Measurements from ENCODE around the gene MS4A14.
"Not testable (repeated sequence)": the region's sequence is repeated elsewhere in the genome, so short reads cannot be mapped to it uniquely, and the experiment has no call there.

MS4A14 gene

GRCh38 chr11:60376601-60377000 lies 19.7 kb upstream of the MS4A14 start:
- DNase-seq, result no peak
- in situ Hi-C loops (cut with HindIII; ENCODE audit: low pct_ligation_motif_present, low pct_unique_long_range_greater_than_20kb, low sequenced_read_pairs), result no loop called here

- in situ Hi-C loops (cut with HindIII; ENCODE audit: low pct_ligation_motif_present, low pct_unique_long_range_greater_than_20kb, low sequenced_read_pairs), result no loop called here
- no peak for DNase-seq
These were observed 18.7 kb upstream of the MS4A14 start for GRCh38 chr11:60377401-60378136.

GRCh38 chr11:60378354-60378753 lies 17.9 kb upstream of the MS4A14 start, which contains the start of gene MS4A7:
Gene MS4A7 (plus strand): TSS chr11:60378532. CDS start chr11:60383142, 4,610 bp downstream.
- in situ Hi-C loops (cut with HindIII; ENCODE audit: low pct_ligation_motif_present, low pct_unique_long_range_greater_than_20kb, low sequenced_read_pairs), result no loop called here
- no peak for DNase-seq

- no peak for DNase-seq
These were observed 6.9 kb upstream of the MS4A14 start for GRCh38 chr11:60389279-60389910.

GRCh38 chr11:60390419-60390818 lies 5.8 kb upstream of the MS4A14 start:
- DNase-seq, result no peak
- in situ Hi-C loops (cut with HindIII; ENCODE audit: low pct_ligation_motif_present, low pct_unique_long_range_greater_than_20kb, low sequenced_read_pairs), result no loop called here

More at GRCh38 chr11:60389279-60389910, 6.9 kb upstream of the MS4A14 start:
- in situ Hi-C loops (cut with HindIII; ENCODE audit: low pct_ligation_motif_present, low pct_unique_long_range_greater_than_20kb, low sequenced_read_pairs), result no loop called here

- DNase-seq, result no peak
- in situ Hi-C loops (cut with HindIII; ENCODE audit: low pct_ligation_motif_present, low pct_unique_long_range_greater_than_20kb, low sequenced_read_pairs), result no loop called here
These were observed 3.9 kb upstream of the MS4A14 start for GRCh38 chr11:60392361-60392760.

GRCh38 chr11:60393016-60393415 lies 3.2 kb upstream of the MS4A14 start:
- no peak for DNase-seq
- in situ Hi-C loops (cut with HindIII; ENCODE audit: low pct_ligation_motif_present, low pct_unique_long_range_greater_than_20kb, low sequenced_read_pairs), result no loop called here

GRCh38 chr11:60394666-60395380 lies 1.4 kb upstream of the MS4A14 start:
- in situ Hi-C loops (cut with HindIII; ENCODE audit: low pct_ligation_motif_present, low pct_unique_long_range_greater_than_20kb, low sequenced_read_pairs), result no loop called here
- DNase-seq, result no peak

- DNase-seq, result no peak
- in situ Hi-C loops (cut with HindIII; ENCODE audit: low pct_ligation_motif_present, low pct_unique_long_range_greater_than_20kb, low sequenced_read_pairs), result no loop called here
These were observed 540 bp downstream of the MS4A14 start for GRCh38 chr11:60396799-60397198.

- DNase-seq, result no peak
- in situ Hi-C loops (cut with HindIII; ENCODE audit: low pct_ligation_motif_present, low pct_unique_long_range_greater_than_20kb, low sequenced_read_pairs), result no loop called here
These were observed 23.8 kb downstream of the MS4A14 start for GRCh38 chr11:60420015-60420414.

- DNase-seq, result no peak
- in situ Hi-C loops (cut with HindIII; ENCODE audit: low pct_ligation_motif_present, low pct_unique_long_range_greater_than_20kb, low sequenced_read_pairs), result no loop called here
These were observed 26.4 kb downstream of the MS4A14 start for GRCh38 chr11:60422609-60423008.

- in situ Hi-C loops (cut with HindIII; ENCODE audit: low pct_ligation_motif_present, low pct_unique_long_range_greater_than_20kb, low sequenced_read_pairs), result no loop called here
These were observed 32.3 kb downstream of the MS4A14 start for GRCh38 chr11:60428517-60428916.

GRCh38 chr11:60429272-60429671 lies 33.0 kb downstream of the MS4A14 start, which contains the start of gene MS4A5:
Gene MS4A5 (plus strand): TSS chr11:60429572. CDS start chr11:60429675, 103 bp downstream.
- no peak for DNase-seq
- in situ Hi-C loops (cut with HindIII; ENCODE audit: low pct_ligation_motif_present, low pct_unique_long_range_greater_than_20kb, low sequenced_read_pairs), result no loop called here

More at GRCh38 chr11:60428517-60428916, 32.3 kb downstream of the MS4A14 start:
- DNase-seq, result no peak

GRCh38 chr11:60431251-60431650 lies 35.0 kb downstream of the MS4A14 start:
- no peak for DNase-seq
- in situ Hi-C loops (cut with HindIII; ENCODE audit: low pct_ligation_motif_present, low pct_unique_long_range_greater_than_20kb, low sequenced_read_pairs), result no loop called here

GRCh38 chr11:60433401-60433800 lies 37.1 kb downstream of the MS4A14 start:
- DNase-seq, result no peak
- in situ Hi-C loops (cut with HindIII; ENCODE audit: low pct_ligation_motif_present, low pct_unique_long_range_greater_than_20kb, low sequenced_read_pairs), result no loop called here

- in situ Hi-C loops (cut with HindIII; ENCODE audit: low pct_ligation_motif_present, low pct_unique_long_range_greater_than_20kb, low sequenced_read_pairs), result no loop called here
- DNase-seq, result no peak
These were observed 50.8 kb downstream of the MS4A14 start for GRCh38 chr11:60447070-60447469.

- in situ Hi-C loops (cut with HindIII; ENCODE audit: low pct_ligation_motif_present, low pct_unique_long_range_greater_than_20kb, low sequenced_read_pairs), result no loop called here
- DNase-seq, result no peak
These were observed 51.6 kb downstream of the MS4A14 start for GRCh38 chr11:60447846-60448245.

- DNase-seq; in situ Hi-C loops (cut with HindIII; ENCODE audit: low pct_ligation_motif_present, low pct_unique_long_range_greater_than_20kb, low sequenced_read_pairs): not testable (repeated sequence)
These were observed 54.9 kb downstream of the MS4A14 start for GRCh38 chr11:60451185-60451584.

GRCh38 chr11:60454212-60454611 lies 58.0 kb downstream of the MS4A14 start:
- in situ Hi-C loops (cut with HindIII; ENCODE audit: low pct_ligation_motif_present, low pct_unique_long_range_greater_than_20kb, low sequenced_read_pairs), result no loop called here
- no peak for DNase-seq
